Mammary epithelial cell (primary cell): ENCODE measurements around the gene RAPGEF2.

Source experiments
- CTCF ChIP-seq, 2 donors: IDR thresholded peaks in 1 of 2; conservative IDR thresholded peaks in 1 of 2; 2 replicates each; pipeline ENCODE4 v1.5.1; 2011 to 2012; ENCODE audit warnings: inconsistent platforms in 2 of 2, low read length in 2 of 2, mild to moderate bottlenecking in 2 of 2, control low read depth in 1 of 2, low read depth in 1 of 2; ENCODE audit not compliant: insufficient read depth in 1 of 2; ENCODE audit errors: extremely low read depth in 1 of 2
- EZH2 ChIP-seq: IDR thresholded peaks from 2 replicates; pipeline ENCODE4 v1.6.1; 2012; ENCODE audit warnings: low read length, inconsistent platforms, borderline replicate concordance

GRCh38 chr4:159384017-159384416 is 281.1 kb downstream of the RAPGEF2 start:
- no peak for TF ChIP-seq CTCF (conservative IDR thresholded peaks at IDR 0.05 in 1 of 2, IDR thresholded peaks at IDR 0.05 in 1 of 2; ENCODE audit: extremely low read depth in 1 of 2, insufficient read depth in 1 of 2, low read depth in 1 of 2, low read length in 2 of 2)
- TF ChIP-seq EZH2: no peak
